H4 (cell line): ENCODE data around the gene PAM. TPM values are rescaled to one million over a fixed set of nuclear protein-coding genes. Genes with fewer than 3 reads are reported as not detected.

Source experiments
- DNase-seq: peaks from one replicate; pipeline ENCODE4 v3.0.0-alpha.2; 2015; ENCODE audit warnings: low spot score
- total RNA-seq: library from RNA; depleted of rRNA; stranded (reverse); fragments of >200 nt; shearing (Covaris generic); gene quantifications from 2 replicates; pipeline ENCODE4 v1.2.3, GENCODE V29; 2014; rRNA removed

PAM gene
- total RNA-seq = 166 and 213 TPM in 2 replicates

DNA sequence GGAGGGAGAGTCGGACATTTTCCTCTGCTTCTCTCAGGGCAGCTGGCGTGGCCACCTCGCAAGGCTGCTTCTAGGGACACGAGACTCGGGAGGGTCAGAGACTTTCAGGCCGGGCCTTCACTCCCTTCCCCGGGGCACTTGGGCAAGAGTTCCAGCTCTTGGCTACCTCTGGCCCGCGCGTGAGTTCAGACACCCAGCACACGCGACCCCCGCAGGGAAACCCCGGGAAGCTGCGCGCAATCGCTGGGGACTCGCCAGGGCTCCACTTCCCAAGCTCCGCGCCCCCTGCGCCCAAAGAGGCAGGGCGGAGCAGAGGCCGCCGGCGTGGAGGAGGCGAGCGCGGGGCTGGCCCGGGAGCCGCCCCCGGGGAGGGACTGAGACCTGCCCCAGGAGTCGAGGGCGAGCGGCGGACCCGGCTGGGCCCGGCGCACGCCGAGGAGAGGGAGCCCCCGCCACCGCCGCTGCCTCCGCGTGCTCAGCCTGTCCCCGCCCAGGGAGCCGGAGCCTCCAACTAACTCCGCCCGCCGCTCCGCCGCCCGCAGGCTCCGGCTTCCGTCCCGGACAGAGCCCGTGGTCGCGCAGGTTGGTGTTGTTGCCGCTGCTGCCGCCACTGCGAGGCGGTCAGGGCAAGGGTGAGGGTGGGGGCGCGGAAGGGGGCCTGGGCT is at the start of gene PAM:
Gene PAM, plus strand, starts transcription at position 539 of the 665 bp plus-strand sequence. CDS start 110,891 bp downstream, outside the sequence.
- DNase-seq = peak; percentile 58

DNA sequence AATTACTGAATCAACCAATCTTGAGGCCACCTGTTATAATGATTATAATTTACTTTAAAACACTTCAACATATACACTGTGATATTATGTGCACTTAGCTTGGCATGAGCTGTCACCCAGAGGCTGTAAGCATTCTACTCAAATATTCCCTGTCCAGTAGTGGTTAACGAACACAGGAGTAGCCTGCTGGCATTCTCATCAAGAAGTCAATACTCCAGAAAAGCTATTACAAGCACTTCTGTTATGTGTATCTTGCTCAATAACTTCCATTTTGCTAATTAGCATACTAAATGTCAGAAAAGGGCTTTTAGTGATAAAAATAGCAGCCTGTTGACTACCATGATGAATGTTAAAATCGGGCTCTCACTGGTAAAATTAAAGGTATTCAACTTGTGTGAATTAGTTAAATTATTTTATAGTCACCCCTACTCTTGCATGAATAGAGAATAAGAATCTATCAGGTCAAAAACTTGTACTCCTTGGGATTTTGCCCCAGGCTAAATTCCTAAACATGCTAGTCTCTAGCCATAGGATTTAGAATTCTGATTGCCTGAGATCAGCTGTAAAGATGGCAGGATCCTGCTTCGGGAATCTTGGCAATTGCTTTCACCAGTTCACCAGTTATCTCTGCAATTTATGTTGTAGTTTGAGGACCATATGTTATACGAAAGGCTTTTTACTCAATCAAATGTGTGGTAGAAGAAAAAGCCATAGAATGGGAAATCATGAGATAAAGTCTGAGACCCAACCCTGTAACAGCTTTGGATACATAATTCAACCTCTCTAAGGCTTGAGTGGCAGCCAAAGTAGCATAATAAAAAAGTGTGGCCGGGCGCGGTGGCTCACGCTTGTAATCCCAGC is 43.4 kb upstream of the PAM start:
- no peak for DNase-seq

DNA sequence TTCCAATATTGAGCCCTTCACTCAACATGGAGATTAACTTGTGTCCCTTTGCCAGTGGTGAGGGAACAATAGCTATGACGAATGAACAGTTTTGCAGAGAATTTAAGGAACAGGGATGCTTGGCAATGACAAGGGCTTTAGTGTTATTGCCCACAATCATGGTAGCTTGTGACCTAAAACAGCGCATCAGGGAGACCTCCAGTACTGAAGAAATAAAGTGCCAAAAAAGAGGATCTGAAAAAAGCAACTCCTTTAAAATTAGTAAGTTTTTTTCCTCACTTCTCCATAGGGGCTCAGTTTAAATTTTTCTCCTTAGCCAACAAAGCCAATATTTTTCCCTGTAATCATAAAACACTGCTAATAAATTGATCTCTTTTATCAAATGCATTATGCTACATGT is 41.8 kb upstream of the PAM start:
- no peak for DNase-seq

DNA sequence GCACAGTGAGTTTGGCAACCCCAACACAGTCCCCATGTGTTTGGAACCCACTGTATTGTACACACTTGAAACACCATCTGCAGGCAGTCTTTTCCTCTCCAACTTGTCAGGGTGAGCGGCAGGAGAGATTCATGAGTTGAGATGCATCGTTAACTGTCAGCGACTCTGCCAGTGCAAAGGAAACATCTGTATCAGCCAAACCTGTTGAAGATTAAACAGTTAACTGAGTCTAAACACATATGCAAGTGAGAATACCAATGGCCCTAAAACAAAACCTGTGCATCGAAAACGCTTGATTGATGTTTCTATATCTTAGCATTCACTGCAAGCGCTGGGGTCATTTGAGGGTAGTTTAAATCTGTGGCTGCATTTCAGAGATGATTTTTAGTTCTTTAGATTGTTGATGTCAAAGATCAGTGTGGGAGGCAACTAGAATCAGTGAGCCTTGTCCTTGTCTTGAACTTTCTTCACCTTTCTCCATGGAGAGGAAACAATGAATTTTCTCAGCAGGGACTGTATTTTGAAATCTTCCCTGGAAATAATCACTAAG is 41.3 kb upstream of the PAM start:
- DNase-seq = no peak

DNA sequence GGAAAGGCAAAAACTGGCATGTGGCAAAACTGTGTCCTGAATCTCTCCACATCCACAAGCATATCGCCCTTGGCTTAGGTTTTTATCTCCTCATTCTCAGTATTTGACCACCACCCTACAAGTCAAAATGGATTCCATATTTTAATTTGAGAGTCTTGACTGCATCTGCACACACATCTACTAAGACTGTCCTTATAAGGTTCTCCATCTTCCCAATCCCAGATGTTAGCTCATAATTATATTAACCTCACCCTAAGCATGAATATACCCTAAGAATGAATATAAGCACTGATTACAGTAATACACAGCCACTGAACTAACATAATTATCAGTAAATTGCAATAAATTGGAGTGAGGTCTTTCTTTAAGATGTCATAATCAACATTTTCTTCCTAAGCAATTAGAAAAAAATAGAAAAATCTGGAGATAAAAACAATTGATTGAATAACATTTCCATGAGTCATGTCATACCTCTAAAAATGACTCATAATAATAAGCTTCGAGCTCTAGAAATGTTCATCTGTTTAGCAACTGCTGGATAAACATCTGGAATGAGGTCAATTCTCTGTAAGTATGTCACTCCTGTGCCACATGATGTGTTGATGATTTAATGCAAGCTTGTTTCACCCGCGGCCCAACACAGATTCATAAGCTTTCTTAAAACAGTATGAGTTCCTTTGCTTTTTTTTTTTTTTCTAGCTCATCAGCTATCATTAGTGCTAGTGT is 39.9 kb upstream of the PAM start:
- peak; percentile 30 for DNase-seq

DNA sequence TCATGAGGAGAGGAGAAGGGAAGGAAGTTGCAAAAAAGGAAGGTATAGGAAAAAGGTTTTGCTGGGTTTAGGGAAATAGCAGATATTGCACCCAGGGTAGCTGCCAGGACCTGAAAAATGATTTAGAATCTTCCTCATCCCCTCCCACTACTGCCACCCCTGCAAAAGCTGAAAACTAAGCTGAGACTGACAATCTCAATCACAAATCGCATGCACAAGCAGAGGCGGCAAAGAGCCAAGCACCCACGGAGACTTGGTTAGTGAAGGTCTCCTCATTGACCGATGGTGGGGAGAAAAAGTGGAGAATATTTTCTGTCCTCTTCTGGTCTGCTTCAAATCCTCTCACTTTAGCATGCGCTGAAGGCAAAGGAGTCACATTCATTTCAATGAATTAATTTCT is 39.1 kb upstream of the PAM start:
- no peak for DNase-seq

DNA sequence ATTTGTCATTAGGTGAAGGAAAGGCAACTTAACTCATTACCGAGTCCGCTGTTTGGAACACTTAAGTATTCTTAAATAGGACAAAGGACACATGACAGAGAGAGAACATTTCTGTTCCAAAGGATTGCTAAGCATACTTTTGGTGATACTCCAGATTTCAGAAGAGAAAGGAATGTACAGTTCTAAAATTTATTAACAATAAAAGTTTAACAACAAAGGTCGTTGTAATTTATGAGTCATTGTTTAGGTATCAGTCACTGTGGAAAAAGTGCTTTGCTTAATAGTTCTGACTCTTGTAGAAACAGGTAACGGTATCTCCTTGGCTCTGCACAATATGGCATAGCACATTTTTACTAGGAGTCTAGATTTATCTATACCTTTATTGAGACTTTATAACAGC is 36.3 kb upstream of the PAM start:
- no peak for DNase-seq

DNA sequence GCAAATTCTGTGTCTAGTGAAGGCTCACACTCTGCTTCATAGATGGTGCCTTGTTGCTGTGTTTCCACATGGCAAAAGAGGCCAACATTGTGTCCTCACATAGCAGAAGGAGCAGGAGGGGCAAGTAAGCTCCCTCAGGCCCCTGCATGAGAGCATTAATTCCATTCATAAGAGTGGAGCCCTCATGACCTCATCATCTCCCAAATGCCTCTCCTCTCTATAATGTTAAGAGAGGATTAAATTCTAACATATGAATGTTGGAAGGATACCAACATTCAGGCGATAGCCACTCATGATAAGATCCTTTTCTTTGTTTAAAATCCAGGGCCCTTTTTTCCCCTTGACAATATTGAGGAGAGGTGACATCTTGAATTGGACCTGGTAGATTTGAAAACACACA is 35.2 kb upstream of the PAM start:
- DNase-seq = no peak

DNA sequence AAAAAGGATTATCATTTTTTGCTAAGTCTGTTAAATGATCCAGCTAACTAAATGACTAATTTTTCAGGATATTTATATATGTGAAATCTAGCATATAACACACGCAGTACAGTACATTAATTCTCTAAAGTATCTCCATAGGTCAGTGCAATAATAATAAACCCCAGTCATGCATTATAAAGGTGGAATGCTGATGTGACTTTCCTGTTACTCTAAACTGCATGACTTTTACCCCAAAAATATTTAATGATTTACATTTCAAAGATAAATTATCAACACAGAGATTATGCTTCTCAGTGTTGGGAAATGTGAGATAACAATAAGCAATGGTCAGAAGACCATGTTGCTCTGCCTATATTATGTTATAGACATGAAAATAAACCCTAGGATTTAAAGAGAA is 34.1 kb upstream of the PAM start:
- DNase-seq = no peak

DNA sequence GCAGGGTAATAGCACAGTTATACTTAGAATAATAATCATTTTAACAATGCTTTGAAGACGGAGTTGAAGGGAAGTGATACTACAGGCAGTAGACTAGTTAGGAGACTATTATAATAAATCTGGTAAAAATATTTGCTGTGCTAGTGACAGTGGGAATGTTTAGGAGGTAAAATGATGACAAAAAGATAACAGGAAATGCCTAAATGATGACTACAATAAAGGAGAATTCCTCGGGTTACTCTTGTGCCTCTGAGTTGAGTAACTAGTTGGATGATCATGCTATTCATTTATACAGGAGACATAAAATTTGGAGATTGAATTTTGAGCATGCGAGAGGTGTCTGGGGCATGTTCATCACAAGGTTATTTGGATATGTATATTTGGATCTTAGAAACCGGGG is 32.2 kb upstream of the PAM start:
- no peak for DNase-seq

DNA sequence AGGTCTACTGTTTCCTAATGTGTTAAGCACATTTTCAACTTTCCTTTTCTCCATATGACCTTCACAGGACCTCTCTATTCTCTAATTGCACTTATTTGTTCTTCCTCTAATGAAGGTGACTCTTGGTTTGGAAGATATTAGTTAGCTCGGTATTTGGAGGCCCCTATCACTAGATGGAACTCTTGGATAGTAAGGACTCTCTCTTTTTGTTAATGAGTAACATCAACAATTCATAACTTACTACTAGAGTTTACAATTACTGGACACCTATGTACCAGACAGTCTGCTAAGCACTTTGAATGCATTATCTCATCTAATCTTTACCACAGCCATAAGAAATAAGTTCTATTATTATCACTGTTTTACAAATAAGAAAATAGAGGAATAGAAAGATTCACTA is 23.4 kb upstream of the PAM start:
- DNase-seq = no peak

DNA sequence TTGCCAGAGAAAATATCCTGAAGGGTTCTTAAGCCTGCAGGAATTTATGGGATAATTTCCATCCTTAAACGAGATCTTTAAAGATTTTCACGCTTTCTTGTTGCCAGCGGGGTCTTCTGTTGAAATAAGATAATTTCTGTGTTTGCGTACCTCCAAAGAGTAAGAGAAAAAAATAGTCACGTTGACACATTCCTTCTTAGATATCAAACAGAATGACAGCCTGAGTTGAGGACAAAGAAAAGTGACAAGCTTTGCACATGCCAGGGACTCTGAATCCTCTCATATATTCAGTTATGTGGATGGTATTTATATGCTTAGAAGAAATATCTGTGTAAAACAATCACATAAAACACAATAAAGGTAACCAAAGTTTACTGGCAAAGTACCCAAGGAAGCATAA is 21.6 kb upstream of the PAM start:
- no peak for DNase-seq

DNA sequence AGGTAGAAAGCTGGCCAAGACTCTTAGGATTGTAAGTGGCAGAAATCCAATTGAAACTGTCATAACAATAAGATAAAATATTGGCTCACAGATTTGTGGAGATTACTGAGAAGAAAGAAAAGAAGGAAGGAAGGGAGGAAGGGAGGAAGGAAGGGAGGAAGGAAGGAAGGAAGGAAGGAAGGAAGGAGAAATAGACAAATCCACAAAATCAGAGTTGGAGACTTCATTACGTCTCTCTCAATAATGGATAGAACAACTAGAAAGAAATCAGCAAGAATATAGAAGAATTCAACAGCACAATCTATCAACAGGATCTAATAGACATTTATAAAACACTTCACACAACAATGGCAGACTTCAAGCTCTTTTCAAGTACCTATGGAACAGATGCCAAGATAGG is 17.9 kb upstream of the PAM start:
- DNase-seq = no peak

DNA sequence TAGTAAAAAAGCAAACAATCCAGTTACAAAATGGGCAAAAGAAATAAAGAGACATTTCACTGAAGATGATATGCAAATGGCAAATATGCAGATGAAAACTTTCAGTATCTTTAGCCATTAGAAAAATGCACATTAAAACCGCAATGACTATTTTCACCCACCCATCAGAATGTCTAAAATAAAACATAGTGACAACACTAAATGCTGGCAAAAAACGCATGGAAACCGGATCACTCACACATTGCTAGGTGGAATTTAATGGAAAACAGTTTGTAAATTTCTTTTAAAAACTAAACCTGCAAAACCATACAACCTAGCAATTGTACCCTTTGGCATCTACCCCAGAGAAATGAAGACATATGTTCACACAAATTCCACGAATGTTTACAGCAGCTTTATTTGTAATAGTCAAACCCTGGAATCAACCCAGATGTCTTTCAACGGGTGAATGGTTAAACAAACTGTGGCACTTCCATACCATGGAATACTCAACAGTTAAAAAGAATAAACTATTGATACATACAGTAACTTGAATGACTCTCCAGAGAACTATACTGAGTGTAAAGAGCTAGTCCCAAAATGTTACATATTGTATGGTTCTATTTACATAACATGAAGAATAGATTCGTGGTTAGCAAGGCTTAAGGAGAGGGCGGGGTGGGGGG is 17.2 kb upstream of the PAM start:
- DNase-seq = no peak

DNA sequence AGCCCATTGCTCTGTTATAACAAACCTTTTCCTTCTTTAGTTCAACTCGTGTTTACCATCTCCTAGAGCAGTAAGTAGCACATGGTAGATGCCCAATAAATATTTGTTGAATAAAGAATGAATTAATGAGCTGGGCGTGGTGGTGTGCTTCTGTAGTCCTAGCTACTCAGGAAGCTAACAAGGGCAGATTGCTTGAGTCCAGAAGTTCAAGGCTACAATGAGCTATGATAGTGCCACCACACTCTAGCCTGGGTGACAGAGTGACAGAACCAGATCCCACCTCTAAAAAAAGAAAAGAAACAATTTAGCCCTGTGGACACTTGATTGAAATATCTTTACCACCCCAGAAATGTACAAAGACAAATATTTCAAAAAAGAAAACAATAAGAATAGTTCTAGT is 14.6 kb upstream of the PAM start:
- no peak for DNase-seq

DNA sequence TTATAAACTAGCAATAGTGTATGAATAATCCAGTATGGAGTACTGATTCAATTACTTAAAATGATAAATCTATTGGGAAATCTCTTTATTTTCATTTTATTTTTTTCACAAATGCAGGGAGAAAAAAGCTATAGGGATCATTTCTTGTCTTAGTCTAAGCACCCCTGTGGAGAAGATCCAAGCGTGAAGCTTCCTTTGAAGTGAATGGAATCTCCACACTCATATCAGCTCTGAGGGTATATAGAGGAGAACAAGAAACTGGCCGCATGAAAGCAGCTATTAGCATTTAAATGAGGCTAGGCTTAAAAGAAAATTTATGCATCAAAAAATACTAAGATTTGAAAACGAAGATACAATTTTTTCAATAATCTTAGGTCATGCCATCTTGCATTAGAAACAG is 12.9 kb upstream of the PAM start:
- DNase-seq = no peak

DNA sequence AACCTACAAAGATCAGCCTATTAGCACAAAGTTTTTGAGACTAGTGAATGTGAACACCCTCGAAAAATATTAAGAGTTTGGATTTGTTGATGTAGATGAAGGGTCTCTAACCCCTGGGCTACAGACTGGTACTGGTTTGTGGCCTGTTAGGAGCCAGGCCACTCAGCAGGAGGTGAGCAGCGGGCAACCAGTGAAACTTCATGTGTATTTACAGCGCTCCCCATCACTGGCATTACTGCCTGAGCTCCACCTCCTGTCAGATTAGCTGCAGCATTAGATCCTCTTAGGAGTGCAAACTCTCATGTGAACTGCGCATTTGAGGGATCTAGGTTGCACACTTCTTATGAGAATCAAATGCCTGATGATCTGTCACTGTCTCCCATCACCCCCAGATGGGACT is 11.2 kb upstream of the PAM start:
- no peak for DNase-seq

DNA sequence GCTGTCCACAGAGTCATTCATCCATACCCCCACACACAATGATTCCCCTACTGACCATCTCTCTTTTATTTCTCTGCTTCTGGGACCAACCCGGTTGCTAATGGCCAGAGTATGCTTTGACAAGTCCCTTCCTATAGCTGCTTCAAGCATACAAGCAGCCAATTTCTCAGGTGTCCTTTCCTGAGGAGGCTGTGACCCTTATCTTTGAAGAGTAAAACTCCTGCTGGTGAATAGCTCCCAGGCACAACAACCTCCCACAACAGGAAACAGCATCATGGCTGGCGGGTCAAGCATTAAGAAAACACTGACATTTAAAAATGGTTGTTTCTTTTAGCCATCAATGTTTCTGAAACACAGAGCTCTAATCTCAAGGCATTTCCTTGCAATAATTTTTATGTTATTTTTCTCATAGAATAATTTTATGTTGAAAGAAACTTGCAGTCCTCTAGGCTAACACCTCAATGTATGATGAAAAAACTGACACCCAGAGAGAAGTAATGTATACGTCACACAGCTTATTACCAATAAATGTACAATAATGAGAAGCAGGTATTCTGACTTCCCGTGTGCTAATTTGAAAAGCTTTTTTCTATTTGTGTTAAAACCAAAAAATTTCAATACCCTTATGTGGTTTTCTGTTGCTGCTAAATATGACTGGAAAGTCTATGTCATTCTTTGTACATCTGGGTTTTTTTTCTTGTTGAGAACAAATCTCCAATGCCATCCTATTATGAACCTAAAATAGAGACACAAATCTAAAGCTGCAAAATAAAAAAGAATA is 7.5 kb upstream of the PAM start:
- DNase-seq = no peak

DNA sequence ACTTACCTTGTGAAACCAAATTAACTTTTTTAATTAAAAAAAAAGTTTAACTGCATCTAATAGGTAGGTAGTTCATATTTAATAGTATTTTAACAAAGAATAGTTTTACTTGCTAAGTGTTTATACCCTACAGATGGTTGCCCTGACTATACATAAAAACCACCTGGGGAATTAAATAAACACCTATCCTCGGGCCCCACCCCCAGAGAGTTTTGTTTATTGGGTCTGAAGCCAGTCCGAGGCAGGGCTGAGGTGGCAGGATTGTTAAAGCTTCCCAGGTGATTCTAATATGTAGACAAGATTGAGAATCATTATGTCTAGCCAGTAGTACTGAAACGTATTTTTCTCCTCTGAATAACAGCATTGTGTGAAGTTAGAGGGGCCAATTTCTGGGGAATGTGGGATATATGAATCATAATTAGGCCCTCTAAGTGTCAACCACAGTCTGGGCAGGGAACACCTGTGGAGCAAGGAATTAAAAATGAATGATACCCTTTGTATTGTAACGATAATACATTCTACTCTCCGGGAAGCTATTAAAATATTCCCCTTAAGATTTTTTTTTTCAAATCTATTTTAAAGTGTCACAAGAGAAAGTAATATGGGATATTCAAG is 5.6 kb upstream of the PAM start:
- DNase-seq = no peak

DNA sequence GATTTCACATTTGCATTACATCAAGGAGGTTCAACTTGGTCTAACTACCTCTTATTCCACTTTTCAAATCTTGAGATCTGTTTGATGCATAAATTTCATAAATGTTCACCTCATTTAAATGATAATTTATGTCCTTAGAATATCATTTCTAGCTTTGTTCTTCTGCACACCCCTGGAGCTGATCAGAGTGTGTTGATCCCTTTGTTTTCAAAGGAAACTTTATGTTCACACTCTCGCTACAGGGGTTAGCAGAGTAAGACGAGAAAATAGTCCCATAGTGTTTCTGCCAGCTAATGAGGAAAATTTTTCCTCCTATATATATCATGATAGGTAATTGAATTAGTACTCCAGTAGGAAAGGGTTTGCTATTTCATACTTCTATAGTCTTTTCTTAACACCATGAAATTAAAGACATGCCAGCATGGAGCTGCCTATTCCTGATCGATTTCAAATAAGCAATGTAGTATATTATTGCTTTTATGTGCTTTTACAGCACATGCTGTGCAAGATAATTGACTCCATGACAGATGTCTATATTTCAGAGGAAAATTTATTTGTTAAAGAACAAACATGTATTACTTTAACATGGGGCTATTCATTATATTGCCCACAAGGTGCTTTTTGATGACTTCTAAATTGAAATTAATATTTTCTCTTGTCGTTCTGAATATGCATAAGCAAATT is 4.8 kb upstream of the PAM start:
- no peak for DNase-seq
